ENCODE data around the gene DUT.

The DUT gene

GRCh38 chr15:48371961-48372360 lies 40.7 kb downstream of the DUT start:
- Histone ChIP-seq H2BK5ac (ENCODE audit: low read depth, low read length, poor library complexity, severe bottlenecking) (no peak overlapping the region), H2BK12ac (ENCODE audit: low read length in 2 of 2) (no peak overlapping the region), H2BK120ac (ENCODE audit: low read depth, low read length) (no peak overlapping the region), H3K4me3 (ENCODE audit: insufficient read depth in 1 of 2, low read depth in 1 of 2, low read length in 2 of 2) (no peak overlapping the region), H2BK15ac (ENCODE audit: low read depth, poor library complexity, severe bottlenecking) (no peak overlapping the region), H3K4me2 (ENCODE audit: low read length, poor library complexity, severe bottlenecking) (no peak overlapping the region), H3K27ac (ENCODE audit: low read length, poor library complexity, severe bottlenecking) (no peak overlapping the region), H4K91ac (ENCODE audit: low read length) (no peak overlapping the region), H4K8ac (ENCODE audit: low read length) (no peak overlapping the region), H3K36me3 (ENCODE audit: control insufficient read depth in 1 of 2, insufficient read depth in 2 of 2, low read depth in 1 of 2, low read length in 2 of 2) (no peaks in the 10 kb centered on the region), H2AFZ (ENCODE audit: low read depth, low read length) (no peak overlapping the region), H3K23ac (ENCODE audit: low read length in 2 of 2) (no peak overlapping the region), H3K9ac (ENCODE audit: low read length) (no peak overlapping the region), H3K9me3 (ENCODE audit: control insufficient read depth, low read length) (no peaks in the 10 kb centered on the region), H3K27me3 (ENCODE audit: control insufficient read depth in 1 of 2, insufficient read depth in 1 of 2, low read length in 2 of 2) (no peaks in the 10 kb centered on the region), H3K4ac (ENCODE audit: low read depth in 1 of 2, low read length in 2 of 2) (no peak overlapping the region), H3K18ac (ENCODE audit: low read depth in 1 of 2, low read length in 2 of 2) (no peak overlapping the region), H2AK5ac (ENCODE audit: low read length, severe bottlenecking) (no peak overlapping the region), H3K14ac (ENCODE audit: low read length in 2 of 2) (no peak overlapping the region), H3K4me1 (ENCODE audit: control insufficient read depth, insufficient read depth, low read depth, low read length) (peaks cover 3% of the 10 kb centered on the region), H3K79me1 (replicated peaks; ENCODE audit: low read length, poor library complexity, severe bottlenecking) (no peaks in the 10 kb centered on the region)
- 100% methylated on average over 2 of the region's 2 CpGs for WGBS
- DNase-seq, result no peak

DNA sequence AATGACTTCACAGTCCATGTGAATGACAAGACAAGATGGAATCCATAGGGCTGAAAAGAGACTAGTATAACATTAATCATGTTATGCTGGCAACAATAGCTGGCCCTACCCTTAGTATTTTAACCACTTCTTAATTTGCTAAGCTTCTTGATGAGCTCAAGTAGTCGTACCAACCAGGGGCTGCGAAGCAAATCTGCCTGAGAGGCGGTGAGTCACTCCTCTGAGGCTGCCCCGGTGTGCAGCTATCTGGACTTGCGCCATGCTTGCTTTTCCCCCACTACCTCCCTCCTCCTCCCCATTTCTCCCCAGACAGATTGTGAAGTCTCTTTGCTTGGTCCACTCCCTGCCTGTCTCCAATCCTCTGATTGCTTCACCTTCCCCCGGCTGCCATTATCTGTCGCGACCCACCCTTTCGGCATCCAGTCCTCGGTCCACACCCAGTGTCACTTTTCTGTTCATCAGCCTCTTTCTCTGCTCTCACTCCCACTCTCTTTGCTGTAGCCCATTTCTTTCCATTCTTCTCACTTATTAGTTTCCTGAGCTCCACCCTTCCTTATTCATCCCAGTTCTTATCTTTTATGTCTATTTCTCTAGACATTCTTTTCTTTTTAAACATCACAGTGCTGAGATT lies 42.7 kb downstream of the DUT start:
- peak; percentile 38 for DNase-seq
- H3K27ac ChIP-seq (ENCODE audit: low read length, poor library complexity, severe bottlenecking), result no peak overlapping the region
- H2BK5ac ChIP-seq (ENCODE audit: low read depth, low read length, poor library complexity, severe bottlenecking), result no peak overlapping the region
- H3K4me3 ChIP-seq (ENCODE audit: insufficient read depth in 1 of 2, low read depth in 1 of 2, low read length in 2 of 2), result peak overlapping the region in 1 of 2 experiments; percentile 10
- no peak overlapping the region for H2BK120ac ChIP-seq (ENCODE audit: low read depth, low read length)
- H3K36me3 ChIP-seq (ENCODE audit: control insufficient read depth in 1 of 2, insufficient read depth in 2 of 2, low read depth in 1 of 2, low read length in 2 of 2), result no peaks in the 10 kb centered on the region
- peak overlapping the region in 1 of 2 experiments; percentile 54 for H3K23ac ChIP-seq (ENCODE audit: low read length in 2 of 2)
- no peak overlapping the region for H2AFZ ChIP-seq (ENCODE audit: low read depth, low read length)
- no peak overlapping the region for H4K91ac ChIP-seq (ENCODE audit: low read length)
- no peak overlapping the region for H2BK12ac ChIP-seq (ENCODE audit: low read length in 2 of 2)
- no peak overlapping the region for H4K8ac ChIP-seq (ENCODE audit: low read length)
- H3K4ac ChIP-seq (ENCODE audit: low read depth in 1 of 2, low read length in 2 of 2), result no peak overlapping the region
- peak overlapping the region; percentile 41 for H3K9ac ChIP-seq (ENCODE audit: low read length)
- no peaks in the 10 kb centered on the region for H3K9me3 ChIP-seq (ENCODE audit: control insufficient read depth, low read length)
- H3K27me3 ChIP-seq (ENCODE audit: control insufficient read depth in 1 of 2, insufficient read depth in 1 of 2, low read length in 2 of 2), result no peaks in the 10 kb centered on the region
- H3K79me1 ChIP-seq (replicated peaks; ENCODE audit: low read length, poor library complexity, severe bottlenecking), result no peaks in the 10 kb centered on the region
- no peak overlapping the region for H3K18ac ChIP-seq (ENCODE audit: low read depth in 1 of 2, low read length in 2 of 2)
- peaks cover 3% of the 10 kb centered on the region for H3K4me1 ChIP-seq (ENCODE audit: control insufficient read depth, insufficient read depth, low read depth, low read length)
- no peak overlapping the region for H2AK5ac ChIP-seq (ENCODE audit: low read length, severe bottlenecking)
- 81% methylated on average over 10 of the region's 10 CpGs for WGBS
- H2BK15ac ChIP-seq (ENCODE audit: low read depth, poor library complexity, severe bottlenecking), result no peak overlapping the region
- H3K14ac ChIP-seq (ENCODE audit: low read length in 2 of 2), result no peak overlapping the region
- no peak overlapping the region for H3K4me2 ChIP-seq (ENCODE audit: low read length, poor library complexity, severe bottlenecking)

DNA sequence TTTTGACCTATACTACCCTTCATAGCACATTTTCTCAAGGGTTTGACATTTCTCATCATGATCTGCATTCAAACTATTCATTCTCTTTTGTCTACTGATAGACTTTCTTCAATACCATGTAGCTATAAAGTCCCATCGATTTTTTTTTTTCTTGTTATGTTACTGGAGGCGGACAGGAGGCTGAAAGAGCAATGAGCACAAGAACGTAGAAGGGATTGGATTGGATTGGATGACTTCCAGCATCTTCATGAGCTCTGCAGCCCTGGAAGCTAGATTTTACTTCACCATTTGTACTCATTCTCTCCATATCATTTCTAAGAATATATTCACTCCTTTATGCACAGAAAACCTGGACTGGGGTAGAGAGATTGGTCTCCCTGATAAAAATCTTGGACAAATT lies 43.2 kb downstream of the DUT start:
- H2BK15ac ChIP-seq (ENCODE audit: low read depth, poor library complexity, severe bottlenecking), result no peak overlapping the region
- 100% methylated on average over 2 of the region's 3 CpGs for WGBS

DNA sequence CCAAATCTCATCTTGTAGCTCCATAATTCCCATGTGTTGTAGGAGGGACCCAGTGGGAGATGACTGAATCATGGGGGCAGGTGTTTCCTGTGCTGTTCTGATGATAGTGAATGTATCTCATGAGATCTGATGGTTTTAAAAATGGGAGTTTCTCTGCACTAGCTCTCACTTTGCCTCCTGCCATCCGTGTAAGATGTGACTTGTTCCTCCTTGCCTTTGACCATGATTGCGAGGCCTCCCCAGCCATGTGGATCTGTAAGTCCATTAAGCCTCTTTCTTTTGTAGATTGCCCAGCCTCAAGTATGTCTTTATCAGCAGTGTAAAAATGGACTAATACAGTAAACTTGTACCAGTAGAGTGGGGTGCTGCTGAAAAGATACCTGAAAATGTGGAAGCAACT lies 44.5 kb downstream of the DUT start:
- no peak overlapping the region for H2BK15ac ChIP-seq (ENCODE audit: low read depth, poor library complexity, severe bottlenecking)
- H2BK5ac ChIP-seq (ENCODE audit: low read depth, low read length, poor library complexity, severe bottlenecking), result no peak overlapping the region
- H3K79me1 ChIP-seq (replicated peaks; ENCODE audit: low read length, poor library complexity, severe bottlenecking), result no peaks in the 10 kb centered on the region
- no peak overlapping the region for H3K27ac ChIP-seq (ENCODE audit: low read length, poor library complexity, severe bottlenecking)
- no peak for DNase-seq
- no peak overlapping the region for H2AK5ac ChIP-seq (ENCODE audit: low read length, severe bottlenecking)
- no peak overlapping the region for H3K4me3 ChIP-seq (ENCODE audit: insufficient read depth in 1 of 2, low read depth in 1 of 2, low read length in 2 of 2)
- H3K18ac ChIP-seq (ENCODE audit: low read depth in 1 of 2, low read length in 2 of 2), result no peak overlapping the region
- no peak overlapping the region for H3K14ac ChIP-seq (ENCODE audit: low read length in 2 of 2)
- no peak overlapping the region for H4K8ac ChIP-seq (ENCODE audit: low read length)
- H3K9me3 ChIP-seq (ENCODE audit: control insufficient read depth, low read length), result no peaks in the 10 kb centered on the region
- no peak overlapping the region for H3K4me2 ChIP-seq (ENCODE audit: low read length, poor library complexity, severe bottlenecking)
- H3K9ac ChIP-seq (ENCODE audit: low read length), result no peak overlapping the region
- no peak overlapping the region for H2BK120ac ChIP-seq (ENCODE audit: low read depth, low read length)
- H4K91ac ChIP-seq (ENCODE audit: low read length), result no peak overlapping the region
- no peaks in the 10 kb centered on the region for H3K27me3 ChIP-seq (ENCODE audit: control insufficient read depth in 1 of 2, insufficient read depth in 1 of 2, low read length in 2 of 2)
- no peak overlapping the region for H3K4ac ChIP-seq (ENCODE audit: low read depth in 1 of 2, low read length in 2 of 2)
- no peak overlapping the region for H3K23ac ChIP-seq (ENCODE audit: low read length in 2 of 2)
- peaks cover 3% of the 10 kb centered on the region for H3K4me1 ChIP-seq (ENCODE audit: control insufficient read depth, insufficient read depth, low read depth, low read length)
- no peak overlapping the region for H2BK12ac ChIP-seq (ENCODE audit: low read length in 2 of 2)
- 92% methylated on average over 2 of the region's 2 CpGs for WGBS
- no peaks in the 10 kb centered on the region for H3K36me3 ChIP-seq (ENCODE audit: control insufficient read depth in 1 of 2, insufficient read depth in 2 of 2, low read depth in 1 of 2, low read length in 2 of 2)
- H2AFZ ChIP-seq (ENCODE audit: low read depth, low read length), result no peak overlapping the region

More for the DNA sequence above, 43.2 kb downstream of the DUT start:
- Histone ChIP-seq H3K4me3 (ENCODE audit: insufficient read depth in 1 of 2, low read depth in 1 of 2, low read length in 2 of 2) (peak overlapping the region in 1 of 2 experiments; percentile 10), H3K9ac (ENCODE audit: low read length) (peak overlapping the region; percentile 41), H3K27me3 (ENCODE audit: control insufficient read depth in 1 of 2, insufficient read depth in 1 of 2, low read length in 2 of 2) (no peaks in the 10 kb centered on the region), H3K79me1 (replicated peaks; ENCODE audit: low read length, poor library complexity, severe bottlenecking) (no peaks in the 10 kb centered on the region), H3K14ac (ENCODE audit: low read length in 2 of 2) (no peak overlapping the region), H3K4ac (ENCODE audit: low read depth in 1 of 2, low read length in 2 of 2) (no peak overlapping the region), H2AK5ac (ENCODE audit: low read length, severe bottlenecking) (no peak overlapping the region), H3K4me1 (ENCODE audit: control insufficient read depth, insufficient read depth, low read depth, low read length) (peaks cover 3% of the 10 kb centered on the region), H2BK5ac (ENCODE audit: low read depth, low read length, poor library complexity, severe bottlenecking) (no peak overlapping the region), H2AFZ (ENCODE audit: low read depth, low read length) (no peak overlapping the region), H3K4me2 (ENCODE audit: low read length, poor library complexity, severe bottlenecking) (no peak overlapping the region), H2BK12ac (ENCODE audit: low read length in 2 of 2) (no peak overlapping the region), H4K91ac (ENCODE audit: low read length) (no peak overlapping the region), H4K8ac (ENCODE audit: low read length) (no peak overlapping the region), H3K23ac (ENCODE audit: low read length in 2 of 2) (no peak overlapping the region), H3K36me3 (ENCODE audit: control insufficient read depth in 1 of 2, insufficient read depth in 2 of 2, low read depth in 1 of 2, low read length in 2 of 2) (no peaks in the 10 kb centered on the region), H3K27ac (ENCODE audit: low read length, poor library complexity, severe bottlenecking) (no peak overlapping the region), H3K18ac (ENCODE audit: low read depth in 1 of 2, low read length in 2 of 2) (no peak overlapping the region), H2BK120ac (ENCODE audit: low read depth, low read length) (no peak overlapping the region), H3K9me3 (ENCODE audit: control insufficient read depth, low read length) (no peaks in the 10 kb centered on the region)
- DNase-seq, result no peak

All from mesenchymal stem cell (in vitro differentiated cells and primary cell).